Esophagus muscularis mucosa (tissue), 4 donors: ENCODE results near the gene PHF2. TPM values are rescaled to one million over a fixed set of nuclear protein-coding genes. Genes with fewer than 3 reads are reported as not detected.
A peak's percentile ranks its signal among the peaks of the same experiment; 100 is the strongest.

Experiments
- DNase-seq: peaks from one replicate; pipeline ENCODE4 v3.0.0-alpha.2; 2017; ENCODE audit errors: extremely low spot score
- H3K27ac ChIP-seq, 4 donors: fragments of 200-600 bp; sonication (generic); replicated peaks in 1 of 4; 1 replicate in 3 of 4; 2 replicates in 1 of 4; pipeline ENCODE4 v1.5.1; 2016 to 2019; ENCODE audit warnings: mild to moderate bottlenecking in 1 of 4
- H3K27me3 ChIP-seq, 4 donors: fragments of 200-600 bp; sonication (generic); one replicate each; pipeline versions ENCODE4 v1.5.1 to v1.6.0; 2016 to 2019
- H3K36me3 ChIP-seq, 4 donors: fragments of 200-600 bp; sonication (generic); one replicate each; pipeline ENCODE4 v1.5.1; 2016 to 2019
- H3K4me1 ChIP-seq, 4 donors: fragments of 200-600 bp; sonication (generic); one replicate each; pipeline ENCODE4 v1.5.1; 2016 to 2019
- H3K4me3 ChIP-seq, 4 donors: fragments of 200-600 bp; sonication (generic); 1 replicate in 2 of 4; 2 replicates in 2 of 4; pipeline ENCODE4 v1.5.1; 2016 to 2019; ENCODE audit warnings: mild to moderate bottlenecking in 4 of 4, moderate library complexity in 1 of 4
- H3K9me3 ChIP-seq, 4 donors: fragments of 200-600 bp; sonication (generic); 1 replicate in 3 of 4; 2 replicates in 1 of 4; pipeline ENCODE4 v1.5.1; 2016 to 2019
- CTCF ChIP-seq, 3 experiments: fragments of 200-600 bp in 2 of 3; fragments of 450-650 bp in 1 of 3; sonication (generic) in 2 of 3; IDR thresholded peaks; one replicate each; pipeline ENCODE4 v1.5.1; 2017 to 2019; ENCODE audit warnings: antibody characterized with exemption in 3 of 3, mild to moderate bottlenecking in 2 of 3, moderate library complexity in 1 of 3
- EP300 ChIP-seq: sonication (generic); formaldehyde crosslinking; IDR thresholded peaks from one replicate; pipeline ENCODE4 v1.6.1; 2017; ENCODE audit warnings: antibody characterized with exemption
- POLR2A ChIP-seq: fragments of 450-650 bp; IDR thresholded peaks from one replicate; pipeline ENCODE4 v1.6.1; 2017; ENCODE audit warnings: antibody characterized with exemption, moderate library complexity, mild to moderate bottlenecking, low read depth
- POLR2AphosphoS5 ChIP-seq, 2 donors: sonication (generic); formaldehyde crosslinking; IDR thresholded peaks; one replicate each; pipeline ENCODE4 v1.6.1; 2017; ENCODE audit warnings: antibody characterized with exemption in 2 of 2
- WGBS: methylation state at CpG from one replicate; pipeline ENCODE4 v1.1.5; 2018; 5-methylcytosine and 5-hydroxymethylcytosine counted together
- intact Hi-C: fragments of 100-400 bp; cut with DNase I; formaldehyde crosslinking; loops from one replicate; pipeline ENCODE4 v1.15.1; 2023
- total RNA-seq, 4 donors: library from RNA; depleted of rRNA; stranded (reverse); fragments of >200 nt; gene quantifications; one replicate each; pipeline versions ENCODE4 v1.1.0 to v1.2.1, GENCODE V29; 2016

Gene PHF2
- total RNA-seq, 4 donors from 2014 or later, result 35.7 to 53.5 (median 43.2) TPM

- Histone ChIP-seq H3K4me1 (peaks cover 35 to 49% (median 44%) of the 10 kb centered on the region in 4 donors), H3K27ac (peak overlapping the region; percentile 92 to 97 (median 94)), H3K27me3 (no peaks in the 10 kb centered on the region), H3K36me3 (no peaks in the 10 kb centered on the region), H3K4me3 (peak overlapping the region; percentile 84 to 96 (median 91)), H3K9me3 (no peaks in the 10 kb centered on the region)
- no peak for TF ChIP-seq EP300
- TF ChIP-seq POLR2A, result no peak
- TF ChIP-seq CTCF (IDR thresholded peaks at IDR 0.05), result no peak
- TF ChIP-seq POLR2AphosphoS5 (IDR thresholded peaks at IDR 0.05), result no peak
- intact Hi-C loops, result loop anchor here (10.0 kb wide), 1 partner anchor 410 kb away; no protein-coding TSS in a partner anchor
- 34% methylated on average over 17 of the region's 30 CpGs for WGBS
- no peak for DNase-seq
These were observed 1.2 kb upstream of the PHF2 start for GRCh38 chr9:93574900-93575795.

GRCh38 chr9:93575796-93576257 lies 557 bp upstream of the PHF2 start:
- DNase-seq, result peak; percentile 92
- Histone ChIP-seq H3K4me1 (peaks cover 41 to 56% (median 51%) of the 10 kb centered on the region in 4 donors), H3K4me3 (peak overlapping the region; percentile 84 to 96 (median 91)), H3K27ac (peak overlapping the region; percentile 92 to 97 (median 94)), H3K9me3 (no peaks in the 10 kb centered on the region), H3K36me3 (no peaks in the 10 kb centered on the region), H3K27me3 (no peaks in the 10 kb centered on the region)
- intact Hi-C loops, result loop anchor here (10.0 kb wide), 1 partner anchor 411 kb away; no protein-coding TSS in a partner anchor
- peak; percentile 34 to 42 for TF ChIP-seq POLR2AphosphoS5 (IDR thresholded peaks at IDR 0.05)
- no peak for TF ChIP-seq CTCF (IDR thresholded peaks at IDR 0.05)
- no peak for TF ChIP-seq POLR2A
- no peak for TF ChIP-seq EP300
- under 1% methylated on average over 26 of the region's 26 CpGs for WGBS

GRCh38 chr9:93577078-93577974 lies 942 bp downstream of the PHF2 start:
- Histone ChIP-seq H3K27ac (peak overlapping the region; percentile 92 to 97 (median 94)), H3K27me3 (no peaks in the 10 kb centered on the region), H3K36me3 (no peaks in the 10 kb centered on the region), H3K9me3 (no peaks in the 10 kb centered on the region), H3K4me3 (peak overlapping the region; percentile 84 to 96 (median 91)), H3K4me1 (peaks cover 56 to 71% (median 66%) of the 10 kb centered on the region in 4 donors)
- TF ChIP-seq POLR2AphosphoS5 (IDR thresholded peaks at IDR 0.05), result no peak
- TF ChIP-seq EP300, result no peak
- no peak for TF ChIP-seq POLR2A
- TF ChIP-seq CTCF (IDR thresholded peaks at IDR 0.05), result no peak
- intact Hi-C loops, result loop anchor here (10.0 kb wide), 1 partner anchor 413 kb away; no protein-coding TSS in a partner anchor
- 0% methylated on average over 8 of the region's 74 CpGs for WGBS
- peak; percentile 91 for DNase-seq

- intact Hi-C loops, result loop anchor here (10.0 kb wide), 1 partner anchor 413 kb away; no protein-coding TSS in a partner anchor
- H3K27me3 ChIP-seq, result no peaks in the 10 kb centered on the region
- no peaks in the 10 kb centered on the region for H3K9me3 ChIP-seq
- peak overlapping the region; percentile 84 to 96 (median 91) for H3K4me3 ChIP-seq
- DNase-seq, result peak; percentile 91
- no peaks in the 10 kb centered on the region for H3K36me3 ChIP-seq
- TF ChIP-seq POLR2AphosphoS5 (IDR thresholded peaks at IDR 0.05) (no peak), EP300 (no peak), POLR2A (no peak), CTCF (IDR thresholded peaks at IDR 0.05) (no peak)
- 86% methylated on average over 3 of the region's 13 CpGs for WGBS
- H3K4me1 ChIP-seq, result peaks cover 63 to 77% (median 70%) of the 10 kb centered on the region in 4 donors
- peak overlapping the region; percentile 92 to 97 (median 94) for H3K27ac ChIP-seq
These were observed 1.7 kb downstream of the PHF2 start for GRCh38 chr9:93577975-93578682.
